CD14-positive monocyte (primary cell): ENCODE measurements around the gene MRTFA. TPM values are rescaled to one million over a fixed set of nuclear protein-coding genes. Genes with fewer than 3 reads are reported as not detected.

ENCODE experiments used
- DNase-seq, 3 donors: peaks; one replicate each; pipeline ENCODE4 v3.0.0-alpha.2; 2011 to 2022
- H2AFZ ChIP-seq: 2 replicates; pipeline ENCODE4 v1.6.0; 2012; ENCODE audit warnings: mild to moderate bottlenecking, low read depth, low read length, inconsistent platforms; ENCODE audit not compliant: insufficient read depth, poor library complexity, severe bottlenecking
- H3K27ac ChIP-seq, 2 donors: 1 replicate in 1 of 2; 2 replicates in 1 of 2; pipeline ENCODE4 v1.5.1; 2012 to 2013; ENCODE audit warnings: low read length in 2 of 2, control low read depth in 1 of 2, inconsistent platforms in 1 of 2, low read depth in 1 of 2, mild to moderate bottlenecking in 1 of 2
- H3K27me3 ChIP-seq, 2 donors: one replicate each; pipeline versions ENCODE4 v1.6.0 to v1.6.1; 2011 to 2013; ENCODE audit warnings: low read length in 2 of 2; ENCODE audit not compliant: control insufficient read depth in 2 of 2, insufficient read depth in 2 of 2
- H3K36me3 ChIP-seq, 2 donors: replicated peaks in 1 of 2; 1 replicate in 1 of 2; 2 replicates in 1 of 2; pipeline versions ENCODE4 v1.5.1 to v1.6.1; 2012 to 2013; ENCODE audit warnings: low read length in 2 of 2, control low read depth in 1 of 2, inconsistent platforms in 1 of 2, mild to moderate bottlenecking in 1 of 2; ENCODE audit not compliant: insufficient read depth in 2 of 2, control insufficient read depth in 1 of 2
- H3K4me1 ChIP-seq, 2 donors: 1 replicate in 1 of 2; 2 replicates in 1 of 2; pipeline versions ENCODE4 v1.5.1 to v1.6.1; 2012 to 2013; ENCODE audit warnings: low read length in 2 of 2, control low read depth in 1 of 2, inconsistent platforms in 1 of 2, mild to moderate bottlenecking in 1 of 2, moderate library complexity in 1 of 2; ENCODE audit not compliant: insufficient read depth in 2 of 2, control insufficient read depth in 1 of 2
- H3K4me2 ChIP-seq: replicated peaks from 2 replicates; pipeline ENCODE3; 2012; ENCODE audit warnings: low read length, moderate library complexity, mild to moderate bottlenecking; ENCODE audit not compliant: poor library complexity, severe bottlenecking; ENCODE audit errors: extremely low read depth
- H3K4me3 ChIP-seq, 3 experiments: fragments of 200-600 bp in 1 of 3; sonication (generic) in 1 of 3; replicated peaks in 1 of 3; 1 replicate in 2 of 3; 2 replicates in 1 of 3; pipeline ENCODE4 v1.5.1; 2011 to 2013; ENCODE audit warnings: low read length in 3 of 3, mild to moderate bottlenecking in 3 of 3, control low read depth in 2 of 3, low read depth in 2 of 3, inconsistent platforms in 1 of 3, moderate library complexity in 1 of 3
- H3K79me2 ChIP-seq: 2 replicates; pipeline ENCODE4 v1.6.0; 2012; ENCODE audit warnings: mild to moderate bottlenecking, control low read depth, inconsistent platforms, low read length, moderate library complexity; ENCODE audit not compliant: insufficient read depth
- H3K9ac ChIP-seq: 2 replicates; pipeline ENCODE4 v1.6.0; 2017; ENCODE audit warnings: low read length, mild to moderate bottlenecking; ENCODE audit not compliant: insufficient read depth, poor library complexity, severe bottlenecking
- H3K9me3 ChIP-seq, 2 donors: replicated peaks in 1 of 2; 1 replicate in 1 of 2; 2 replicates in 1 of 2; pipeline versions ENCODE4 v1.5.1 to v1.6.1; 2012 to 2013; ENCODE audit warnings: low read length in 2 of 2, control low read depth in 1 of 2; ENCODE audit not compliant: control insufficient read depth in 1 of 2, insufficient read depth in 1 of 2
- H4K20me1 ChIP-seq: 2 replicates; pipeline ENCODE4 v1.6.0; 2012; ENCODE audit warnings: mild to moderate bottlenecking, low read length, control low read depth, moderate library complexity; ENCODE audit not compliant: insufficient read depth
- H3K27ac Mint-ChIP-seq, 7 donors: one replicate each; pipeline ENCODE4 v1.8.0; 2020; ENCODE audit warnings: mild to moderate bottlenecking in 7 of 7, mixed read lengths in 7 of 7, moderate library complexity in 6 of 7, inconsistent platforms in 2 of 7
- H3K27me3 Mint-ChIP-seq, 3 donors: one replicate each; pipeline ENCODE4 v1.8.0; 2021 to 2022; ENCODE audit warnings: low read depth in 3 of 3, mild to moderate bottlenecking in 3 of 3, mixed read lengths in 3 of 3, moderate library complexity in 3 of 3, inconsistent platforms in 1 of 3
- H3K36me3 Mint-ChIP-seq, 2 donors: one replicate each; pipeline ENCODE4 v1.8.0; 2020; ENCODE audit warnings: mixed read lengths in 2 of 2, inconsistent platforms in 1 of 2, mild to moderate bottlenecking in 1 of 2
- H3K4me1 Mint-ChIP-seq: one replicate; pipeline ENCODE4 v1.8.0; 2020; ENCODE audit warnings: mild to moderate bottlenecking, mixed read lengths
- H3K4me3 Mint-ChIP-seq, 2 donors: one replicate each; pipeline ENCODE4 v1.8.0; 2020; ENCODE audit warnings: mild to moderate bottlenecking in 2 of 2, mixed read lengths in 2 of 2, moderate library complexity in 1 of 2
- H3K9me3 Mint-ChIP-seq, 7 donors: one replicate each; pipeline ENCODE4 v1.8.0; 2020 to 2022; ENCODE audit warnings: mixed read lengths in 7 of 7, mild to moderate bottlenecking in 6 of 7, moderate library complexity in 6 of 7, inconsistent platforms in 2 of 7
- CTCF ChIP-seq: fragments of 200-600 bp; IDR thresholded peaks from one replicate; pipeline ENCODE4 v1.8.0; 2022; ENCODE audit warnings: antibody characterized with exemption, mild to moderate bottlenecking
- WGBS: methylation state at CpG from one replicate; pipeline ENCODE4 v1.1.5; 2013; ENCODE audit warnings: missing lambda C conversion rate; ENCODE audit not compliant: insufficient coverage; 5-methylcytosine and 5-hydroxymethylcytosine counted together
- intact Hi-C, 2 donors: fragments of 100-400 bp; cut with micrococcal nuclease; formaldehyde crosslinking; loops; one replicate each; pipeline versions ENCODE4 v1.15.0 to v1.15.1; 2023
- polyA plus RNA-seq, 3 donors: library from polyadenylated mRNA; depleted of rRNA in 1 of 3; unstranded in 2 of 3; stranded (reverse) in 1 of 3; fragments of 300-500 nt in 2 of 3; fragments of >200 nt in 1 of 3; fragmentation: Illumina TruSeq in 2 of 3; gene quantifications; 1 replicate in 2 of 3; 2 replicates in 1 of 3; pipeline ENCODE4 v1.2.3, GENCODE V29; 2012 to 2021

MRTFA gene
- polyA plus RNA-seq, 3 donors: 14.1 to 33.8 (median 18.9) TPM

GRCh38 chr22:40430991-40431390, 205.5 kb downstream of the MRTFA start:
- Histone ChIP-seq H2AFZ (no peak overlapping the region), H3K36me3 (peaks cover 66 to 79% of the 10 kb centered on the region in 2 donors), H3K4me1 (peaks cover 43 to 48% of the 10 kb centered on the region in 2 donors), H3K79me2 (peaks cover 100% of the 10 kb centered on the region), H3K9me3 (no peaks in the 10 kb centered on the region), H3K4me3 (no peak overlapping the region), H3K27me3 (no peaks in the 10 kb centered on the region), H3K27ac (peak overlapping the region in 1 of 2 donors; percentile 42), H3K9ac (no peak overlapping the region), H4K20me1 (peaks cover 100% of the 10 kb centered on the region), H3K4me2 (no peak overlapping the region)
- no peak for TF ChIP-seq CTCF
- H3K27ac Mint-ChIP-seq: peak overlapping the region; percentile 52 to 82 (median 74)
- H3K27me3 Mint-ChIP-seq: peaks cover 0 to 1% (median 0%) of the 10 kb centered on the region in 3 donors
- WGBS: 100% methylated on average over 1 of the region's 4 CpGs
- no peak overlapping the region for H3K4me3 Mint-ChIP-seq
- intact Hi-C loops: no loop called here
- H3K36me3 Mint-ChIP-seq: peaks cover 70 to 88% of the 10 kb centered on the region in 2 donors
- H3K9me3 Mint-ChIP-seq: no peaks in the 10 kb centered on the region
- DNase-seq: no peak
- peaks cover 65% of the 10 kb centered on the region for H3K4me1 Mint-ChIP-seq

- no peak overlapping the region for H3K9ac ChIP-seq
- H3K79me2 ChIP-seq: peaks cover 100% of the 10 kb centered on the region
- H3K27ac ChIP-seq: peak overlapping the region in 1 of 2 donors; percentile 68
- no peaks in the 10 kb centered on the region for H3K27me3 ChIP-seq
- no peak overlapping the region for H2AFZ ChIP-seq
- H3K4me1 Mint-ChIP-seq: peaks cover 62% of the 10 kb centered on the region
- peaks cover 36% of the 10 kb centered on the region in 2 donors for H3K4me1 ChIP-seq
- H3K4me3 Mint-ChIP-seq: no peak overlapping the region
- H3K36me3 ChIP-seq: peaks cover 81 to 94% of the 10 kb centered on the region in 2 donors
- peaks cover 0 to 3% (median 1%) of the 10 kb centered on the region in 3 donors for H3K27me3 Mint-ChIP-seq
- H4K20me1 ChIP-seq: peaks cover 100% of the 10 kb centered on the region
- WGBS: 100% methylated on average over 2 of the region's 4 CpGs
- intact Hi-C loops: no loop called here
- no peak overlapping the region for H3K4me2 ChIP-seq
- no peak for DNase-seq
- no peak for TF ChIP-seq CTCF
- H3K36me3 Mint-ChIP-seq: peaks cover 80 to 92% of the 10 kb centered on the region in 2 donors
- no peaks in the 10 kb centered on the region for H3K9me3 Mint-ChIP-seq
- peak overlapping the region in 6 of 7 donors; percentile 23 to 88 (median 72) for H3K27ac Mint-ChIP-seq
- H3K4me3 ChIP-seq: no peak overlapping the region
- no peaks in the 10 kb centered on the region for H3K9me3 ChIP-seq
Observed at GRCh38 chr22:40429481-40429880, 207.0 kb downstream of the MRTFA start.
